ENCODE measurements around the gene ANGPTL3. TPM values are rescaled to one million over a fixed set of nuclear protein-coding genes. Genes with fewer than 3 reads are reported as not detected.

The ANGPTL3 gene
- total and polyA plus RNA-seq, 2 of the 13 experiments (the other 11 are each of a cell fraction or from before 2014, with no cell fraction given): 0.40 to 0.51 TPM

DNA sequence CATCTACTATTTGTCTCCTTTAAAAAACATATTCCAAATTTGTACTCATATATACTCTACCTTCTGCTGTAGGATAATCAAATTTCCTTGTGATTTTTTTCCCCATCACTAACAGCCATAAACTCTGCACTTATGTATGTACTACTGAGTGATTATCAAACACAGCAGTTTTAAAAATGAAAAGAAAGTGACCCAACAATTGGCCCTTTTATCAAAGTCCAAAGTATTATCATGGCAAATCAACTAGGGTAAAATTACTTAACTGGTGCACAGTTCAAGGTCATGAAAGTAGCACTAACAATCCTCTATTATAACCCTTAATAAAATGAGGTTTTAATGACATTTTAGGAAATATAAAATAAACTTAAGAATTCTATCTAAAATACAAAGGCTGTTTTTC is 11.6 kb downstream of the ANGPTL3 start (continued):
- TF ChIP-seq, protein P1, sequence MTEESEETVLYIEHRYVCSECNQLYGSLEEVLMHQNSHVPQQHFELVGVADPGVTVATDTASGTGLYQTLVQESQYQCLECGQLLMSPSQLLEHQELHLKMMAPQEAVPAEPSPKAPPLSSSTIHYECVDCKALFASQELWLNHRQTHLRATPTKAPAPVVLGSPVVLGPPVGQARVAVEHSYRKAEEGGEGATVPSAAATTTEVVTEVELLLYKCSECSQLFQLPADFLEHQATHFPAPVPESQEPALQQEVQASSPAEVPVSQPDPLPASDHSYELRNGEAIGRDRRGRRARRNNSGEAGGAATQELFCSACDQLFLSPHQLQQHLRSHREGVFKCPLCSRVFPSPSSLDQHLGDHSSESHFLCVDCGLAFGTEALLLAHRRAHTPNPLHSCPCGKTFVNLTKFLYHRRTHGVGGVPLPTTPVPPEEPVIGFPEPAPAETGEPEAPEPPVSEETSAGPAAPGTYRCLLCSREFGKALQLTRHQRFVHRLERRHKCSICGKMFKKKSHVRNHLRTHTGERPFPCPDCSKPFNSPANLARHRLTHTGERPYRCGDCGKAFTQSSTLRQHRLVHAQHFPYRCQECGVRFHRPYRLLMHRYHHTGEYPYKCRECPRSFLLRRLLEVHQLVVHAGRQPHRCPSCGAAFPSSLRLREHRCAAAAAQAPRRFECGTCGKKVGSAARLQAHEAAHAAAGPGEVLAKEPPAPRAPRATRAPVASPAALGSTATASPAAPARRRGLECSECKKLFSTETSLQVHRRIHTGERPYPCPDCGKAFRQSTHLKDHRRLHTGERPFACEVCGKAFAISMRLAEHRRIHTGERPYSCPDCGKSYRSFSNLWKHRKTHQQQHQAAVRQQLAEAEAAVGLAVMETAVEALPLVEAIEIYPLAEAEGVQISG (CRISPR knock-in tag; IDR thresholded peaks at IDR 0.05): no peak
- TF ChIP-seq TBP (CRISPR knock-in tag; IDR thresholded peaks at IDR 0.05): no peak
- no peak for TF ChIP-seq TEAD3 (CRISPR knock-in tag; optimal IDR thresholded peaks at IDR 0.05; ENCODE audit: borderline replicate concordance)
- TF ChIP-seq, protein P2, sequence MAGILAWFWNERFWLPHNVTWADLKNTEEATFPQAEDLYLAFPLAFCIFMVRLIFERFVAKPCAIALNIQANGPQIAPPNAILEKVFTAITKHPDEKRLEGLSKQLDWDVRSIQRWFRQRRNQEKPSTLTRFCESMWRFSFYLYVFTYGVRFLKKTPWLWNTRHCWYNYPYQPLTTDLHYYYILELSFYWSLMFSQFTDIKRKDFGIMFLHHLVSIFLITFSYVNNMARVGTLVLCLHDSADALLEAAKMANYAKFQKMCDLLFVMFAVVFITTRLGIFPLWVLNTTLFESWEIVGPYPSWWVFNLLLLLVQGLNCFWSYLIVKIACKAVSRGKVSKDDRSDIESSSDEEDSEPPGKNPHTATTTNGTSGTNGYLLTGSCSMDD (CRISPR knock-in tag; IDR thresholded peaks at IDR 0.05): no peak
- no peak for TF ChIP-seq ELF1 (CRISPR knock-in tag; IDR thresholded peaks at IDR 0.05)
- TF ChIP-seq CEBPB (IDR thresholded peaks at IDR 0.05; ENCODE audit: borderline replicate concordance, low read depth, low read length): peak; percentile 53; the same call in 1 of the 2 replicates
- TF ChIP-seq HMGA1 (CRISPR knock-in tag; conservative IDR thresholded peaks at IDR 0.05): no peak
- no peak for TF ChIP-seq ATAD3A (CRISPR knock-in tag; IDR thresholded peaks at IDR 0.05)
- no peak for TF ChIP-seq SOX13 (IDR thresholded peaks at IDR 0.05)
- peak in 1 of 2 experiments; percentile 55; a peak in 1 of 4 replicates for TF ChIP-seq SOX13 (CRISPR knock-in tag; conservative IDR thresholded peaks at IDR 0.05 in 1 of 2, IDR thresholded peaks at IDR 0.05 in 1 of 2)
- TF ChIP-seq IRF2 (CRISPR knock-in tag; IDR thresholded peaks at IDR 0.05): no peak
- TF ChIP-seq KLF15 (CRISPR knock-in tag; IDR thresholded peaks at IDR 0.05; ENCODE audit: borderline replicate concordance): no peak
- TF ChIP-seq AGO2 (optimal IDR thresholded peaks at IDR 0.05; ENCODE audit: low read depth, low read length): no peak
- TF ChIP-seq SRSF4 (IDR thresholded peaks at IDR 0.05; ENCODE audit: low read depth, low read length, poor library complexity, severe bottlenecking): no peak
- TF ChIP-seq GATAD2A (CRISPR knock-in tag; IDR thresholded peaks at IDR 0.05): peak; percentile 65
- 0 out of 2 replicates have a peak, but pooled peaks have one; percentile 80 for TF ChIP-seq ESRRA (CRISPR knock-in tag; IDR thresholded peaks at IDR 0.05; ENCODE audit: low read depth)
- TF ChIP-seq, protein P3, sequence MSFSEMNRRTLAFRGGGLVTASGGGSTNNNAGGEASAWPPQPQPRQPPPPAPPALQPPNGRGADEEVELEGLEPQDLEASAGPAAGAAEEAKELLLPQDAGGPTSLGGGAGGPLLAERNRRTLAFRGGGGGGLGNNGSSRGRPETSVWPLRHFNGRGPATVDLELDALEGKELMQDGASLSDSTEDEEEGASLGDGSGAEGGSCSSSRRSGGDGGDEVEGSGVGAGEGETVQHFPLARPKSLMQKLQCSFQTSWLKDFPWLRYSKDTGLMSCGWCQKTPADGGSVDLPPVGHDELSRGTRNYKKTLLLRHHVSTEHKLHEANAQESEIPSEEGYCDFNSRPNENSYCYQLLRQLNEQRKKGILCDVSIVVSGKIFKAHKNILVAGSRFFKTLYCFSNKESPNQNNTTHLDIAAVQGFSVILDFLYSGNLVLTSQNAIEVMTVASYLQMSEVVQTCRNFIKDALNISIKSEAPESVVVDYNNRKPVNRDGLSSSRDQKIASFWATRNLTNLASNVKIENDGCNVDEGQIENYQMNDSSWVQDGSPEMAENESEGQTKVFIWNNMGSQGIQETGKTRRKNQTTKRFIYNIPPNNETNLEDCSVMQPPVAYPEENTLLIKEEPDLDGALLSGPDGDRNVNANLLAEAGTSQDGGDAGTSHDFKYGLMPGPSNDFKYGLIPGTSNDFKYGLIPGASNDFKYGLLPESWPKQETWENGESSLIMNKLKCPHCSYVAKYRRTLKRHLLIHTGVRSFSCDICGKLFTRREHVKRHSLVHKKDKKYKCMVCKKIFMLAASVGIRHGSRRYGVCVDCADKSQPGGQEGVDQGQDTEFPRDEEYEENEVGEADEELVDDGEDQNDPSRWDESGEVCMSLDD (CRISPR knock-in tag; IDR thresholded peaks at IDR 0.05; ENCODE audit: borderline replicate concordance): no peak
- TF ChIP-seq CENPX (CRISPR knock-in tag; IDR thresholded peaks at IDR 0.05): no peak
- no peak for TF ChIP-seq XBP1 (CRISPR knock-in tag; IDR thresholded peaks at IDR 0.05)
- TF ChIP-seq ARNT (IDR thresholded peaks at IDR 0.05): no peak
- no peak for TF ChIP-seq ONECUT2 (CRISPR knock-in tag; IDR thresholded peaks at IDR 0.05)
- TF ChIP-seq ZNF841 (CRISPR knock-in tag; IDR thresholded peaks at IDR 0.05; ENCODE audit: borderline replicate concordance): no peak
- TF ChIP-seq, protein P4, sequence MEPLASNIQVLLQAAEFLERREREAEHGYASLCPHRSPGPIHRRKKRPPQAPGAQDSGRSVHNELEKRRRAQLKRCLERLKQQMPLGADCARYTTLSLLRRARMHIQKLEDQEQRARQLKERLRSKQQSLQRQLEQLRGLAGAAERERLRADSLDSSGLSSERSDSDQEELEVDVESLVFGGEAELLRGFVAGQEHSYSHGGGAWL (CRISPR knock-in tag; IDR thresholded peaks at IDR 0.05): no peak
- no peak for TF ChIP-seq ZFP37 (CRISPR knock-in tag; IDR thresholded peaks at IDR 0.05; ENCODE audit: borderline replicate concordance)
- TF ChIP-seq HOXA5 (CRISPR knock-in tag; IDR thresholded peaks at IDR 0.05): no peak
